Effector memory CD8-positive, alpha-beta T cell (primary cell): ENCODE measurements around the gene SHROOM3.
"Not testable (repeated sequence)": the region's sequence is repeated elsewhere in the genome, so short reads cannot be mapped to it uniquely, and the experiment has no call there.

Experiments
- ATAC-seq: fragments of 150-1000 bp; cut with Tn5 transposase; replicated peaks from 2 replicates; pipeline ENCODE4 v1.10.0; 2021; ENCODE audit warnings: mild to moderate bottlenecking, moderate library complexity
- DNase-seq, 3 experiments: peaks; one replicate each; pipeline ENCODE4 v3.0.0; 2021
- H3K27ac Mint-ChIP-seq, 2 donors: one replicate each; pipeline ENCODE4 v1.8.0; 2022; ENCODE audit warnings: mild to moderate bottlenecking in 2 of 2, mixed read lengths in 2 of 2, moderate library complexity in 2 of 2
- H3K27me3 Mint-ChIP-seq, 2 donors: one replicate each; pipeline ENCODE4 v1.8.0; 2022; ENCODE audit warnings: mixed read lengths in 2 of 2
- H3K36me3 Mint-ChIP-seq: one replicate; pipeline ENCODE4 v1.8.0; 2022; ENCODE audit warnings: mild to moderate bottlenecking, moderate library complexity, mixed read lengths; ENCODE audit not compliant: insufficient read depth
- H3K4me1 Mint-ChIP-seq, 2 donors: one replicate each; pipeline ENCODE4 v1.8.0; 2022; ENCODE audit warnings: low read depth in 2 of 2, mixed read lengths in 2 of 2
- H3K4me3 Mint-ChIP-seq, 2 donors: one replicate each; pipeline ENCODE4 v1.8.0; 2022; ENCODE audit warnings: mild to moderate bottlenecking in 2 of 2, mixed read lengths in 2 of 2, moderate library complexity in 2 of 2
- H3K9me3 Mint-ChIP-seq, 2 donors: one replicate each; pipeline ENCODE4 v1.8.0; 2022; ENCODE audit warnings: mixed read lengths in 2 of 2
- total RNA-seq, 9 experiments: gene quantifications; one replicate each; lab custom pipeline; 2026; lab: John Stamatoyannopoulos, UW

Gene SHROOM3
- 0 to 3.2 (median 0.18) reads per million in 9 experiments for total RNA-seq

GRCh38 chr4:76434901-76435527 is at the start of gene SHROOM3:
Gene SHROOM3 (plus strand): TSS chr4:76435229. CDS start chr4:76436053, 824 bp downstream.
- no peaks in the 10 kb centered on the region for H3K36me3 Mint-ChIP-seq
- ATAC-seq (no peak), DNase-seq (no peak)
- H3K4me3 Mint-ChIP-seq = no peak within 1 kb of the TSS
- peaks cover 38 to 39% of the 10 kb centered on the region in 2 donors for H3K27me3 Mint-ChIP-seq
- H3K27ac Mint-ChIP-seq = no peak within 1 kb of the TSS
- no peaks in the 10 kb centered on the region for H3K4me1 Mint-ChIP-seq
- H3K9me3 Mint-ChIP-seq = no peaks in the 10 kb centered on the region

- no peak for DNase-seq
- H3K4me3 Mint-ChIP-seq = no peak overlapping the region
- H3K9me3 Mint-ChIP-seq = peaks cover 8 to 10% of the 10 kb centered on the region in 2 donors
- ATAC-seq = no peak
- peaks cover 45 to 48% of the 10 kb centered on the region in 2 donors for H3K27me3 Mint-ChIP-seq
- H3K27ac Mint-ChIP-seq = no peak overlapping the region
- H3K4me1 Mint-ChIP-seq = peaks cover 0 to 2% of the 10 kb centered on the region in 2 donors
- H3K36me3 Mint-ChIP-seq = no peaks in the 10 kb centered on the region
Measured at GRCh38 chr4:76385974-76386373, 49.1 kb upstream of the SHROOM3 start.

GRCh38 chr4:76386566-76387305 is 48.3 kb upstream of the SHROOM3 start:
- no peak overlapping the region for H3K27ac Mint-ChIP-seq
- no peaks in the 10 kb centered on the region for H3K36me3 Mint-ChIP-seq
- ATAC-seq (no peak), DNase-seq (no peak)
- H3K9me3 Mint-ChIP-seq = peaks cover 8 to 10% of the 10 kb centered on the region in 2 donors
- no peak overlapping the region for H3K4me3 Mint-ChIP-seq
- peaks cover 0 to 2% of the 10 kb centered on the region in 2 donors for H3K4me1 Mint-ChIP-seq
- peaks cover 48 to 53% of the 10 kb centered on the region in 2 donors for H3K27me3 Mint-ChIP-seq

- H3K4me3 Mint-ChIP-seq = no peak overlapping the region
- no peaks in the 10 kb centered on the region for H3K4me1 Mint-ChIP-seq
- H3K27me3 Mint-ChIP-seq = peaks cover 56 to 66% of the 10 kb centered on the region in 2 donors
- no peak for ATAC-seq
- no peaks in the 10 kb centered on the region for H3K36me3 Mint-ChIP-seq
- peaks cover 8 to 10% of the 10 kb centered on the region in 2 donors for H3K9me3 Mint-ChIP-seq
- no peak for DNase-seq
- H3K27ac Mint-ChIP-seq = no peak overlapping the region
Measured at GRCh38 chr4:76388160-76388908, 46.7 kb upstream of the SHROOM3 start.

GRCh38 chr4:76401654-76402053 is 33.4 kb upstream of the SHROOM3 start:
- Mint-ChIP-seq H3K27me3 (peaks cover 11 to 38% of the 10 kb centered on the region in 2 donors), H3K9me3 (peaks cover 4 to 8% of the 10 kb centered on the region in 2 donors), H3K27ac (no peak overlapping the region), H3K36me3 (no peaks in the 10 kb centered on the region), H3K4me3 (no peak overlapping the region), H3K4me1 (no peaks in the 10 kb centered on the region)
- ATAC-seq (no peak), DNase-seq (no peak)

- Mint-ChIP-seq H3K4me3 (no peak overlapping the region), H3K9me3 (no peaks in the 10 kb centered on the region), H3K4me1 (peaks cover 0 to 1% of the 10 kb centered on the region in 2 donors), H3K27me3 (peaks cover 0 to 25% of the 10 kb centered on the region in 2 donors), H3K36me3 (no peaks in the 10 kb centered on the region), H3K27ac (no peak overlapping the region)
- ATAC-seq (no peak), DNase-seq (no peak)
Measured at GRCh38 chr4:76406081-76406480, 28.9 kb upstream of the SHROOM3 start.

GRCh38 chr4:76407440-76408119 is 27.4 kb upstream of the SHROOM3 start:
- ATAC-seq (no peak), DNase-seq (no peak)
- no peaks in the 10 kb centered on the region for H3K36me3 Mint-ChIP-seq
- H3K9me3 Mint-ChIP-seq = no peaks in the 10 kb centered on the region
- H3K4me3 Mint-ChIP-seq = no peak overlapping the region
- no peak overlapping the region for H3K27ac Mint-ChIP-seq
- peaks cover 0 to 16% of the 10 kb centered on the region in 2 donors for H3K27me3 Mint-ChIP-seq
- H3K4me1 Mint-ChIP-seq = peaks cover 0 to 1% of the 10 kb centered on the region in 2 donors

- Mint-ChIP-seq H3K9me3 (no peaks in the 10 kb centered on the region), H3K27ac (no peak overlapping the region), H3K27me3 (peaks cover 6 to 9% of the 10 kb centered on the region in 2 donors), H3K4me1 (peaks cover 0 to 1% of the 10 kb centered on the region in 2 donors), H3K36me3 (no peaks in the 10 kb centered on the region), H3K4me3 (no peak overlapping the region)
- ATAC-seq = no peak
- DNase-seq = no peak
Measured at GRCh38 chr4:76410636-76411035, 24.4 kb upstream of the SHROOM3 start.

GRCh38 chr4:76420188-76420761 is 14.8 kb upstream of the SHROOM3 start:
- Mint-ChIP-seq H3K4me1 (peaks cover 6% of the 10 kb centered on the region in 2 donors), H3K9me3 (no peaks in the 10 kb centered on the region), H3K36me3 (no peaks in the 10 kb centered on the region), H3K27ac (no peak overlapping the region), H3K27me3 (peaks cover 30 to 59% of the 10 kb centered on the region in 2 donors), H3K4me3 (peak overlapping the region; percentile 54 to 60)
- no peak for ATAC-seq
- DNase-seq = no peak

- no peaks in the 10 kb centered on the region for H3K36me3 Mint-ChIP-seq
- DNase-seq (no peak), ATAC-seq (peak; percentile 55)
- H3K27me3 Mint-ChIP-seq = peaks cover 34 to 55% of the 10 kb centered on the region in 2 donors
- peaks cover 6% of the 10 kb centered on the region in 2 donors for H3K4me1 Mint-ChIP-seq
- H3K9me3 Mint-ChIP-seq = no peaks in the 10 kb centered on the region
- H3K4me3 Mint-ChIP-seq = peak within 1 kb of the TSS; percentile 74 to 75
- no peak within 1 kb of the TSS for H3K27ac Mint-ChIP-seq
Measured at GRCh38 chr4:76420762-76421581, 14.1 kb upstream of the SHROOM3 start, which contains the start of gene CCDC158. Gene CCDC158 (minus strand): TSS chr4:76421141. CDS start chr4:76403207, 17,934 bp downstream.

GRCh38 chr4:76423159-76423558 is 11.9 kb upstream of the SHROOM3 start:
- not testable (repeated sequence) for DNase-seq, H3K4me3 Mint-ChIP-seq, H3K9me3 Mint-ChIP-seq, H3K36me3 Mint-ChIP-seq, H3K4me1 Mint-ChIP-seq, ATAC-seq, H3K27ac Mint-ChIP-seq
- H3K27me3 Mint-ChIP-seq = peaks cover 29 to 38% of the 10 kb centered on the region in 2 donors

- Mint-ChIP-seq H3K27me3 (peaks cover 8 to 10% of the 10 kb centered on the region in 2 donors), H3K36me3 (no peaks in the 10 kb centered on the region), H3K4me1 (peaks cover 3 to 6% of the 10 kb centered on the region in 2 donors), H3K27ac (no peak overlapping the region), H3K4me3 (no peak overlapping the region), H3K9me3 (no peaks in the 10 kb centered on the region)
- DNase-seq (no peak), ATAC-seq (no peak)
Measured at GRCh38 chr4:76426272-76426671, 8.8 kb upstream of the SHROOM3 start.
